A549 (cell line): ENCODE results near the gene CCND1.

ENCODE experiments used
- BHLHE40 ChIP-seq: IDR thresholded peaks from 2 replicates; pipeline ENCODE4 v1.6.1; 2012; ENCODE audit warnings: low read depth, low read length, inconsistent platforms
- CHD2 ChIP-seq: fragments of 150-350 bp; IDR thresholded peaks from 2 replicates; pipeline ENCODE4 v1.6.1; 2014; ENCODE audit warnings: low read length; ENCODE audit not compliant: partially characterized antibody
- EP300 ChIP-seq, 2 experiments: fragments of >200 bp; sonication (Bioruptor Twin); formaldehyde crosslinking; IDR thresholded peaks; 2 replicates in 1 of 2; 3 replicates in 1 of 2; pipeline ENCODE4 v1.6.1; 2016 to 2017
- MAFK ChIP-seq: fragments of 450-650 bp; IDR thresholded peaks from 2 replicates; pipeline ENCODE4 v1.6.1; 2014; ENCODE audit not compliant: partially characterized antibody
- MYC ChIP-seq: IDR thresholded peaks from 2 replicates; pipeline ENCODE4 v1.6.1; 2012; ENCODE audit warnings: mild to moderate bottlenecking, inconsistent platforms, low read length, improper control_type of control experiment, borderline replicate concordance
- NPAS2 ChIP-seq: fragments of 250-450 bp; sonication (Bioruptor Pico); IDR thresholded peaks from 2 replicates; pipeline ENCODE4 v1.8.0; 2022; ENCODE audit warnings: mild to moderate bottlenecking, moderate library complexity, borderline replicate concordance
- POLR2A ChIP-seq: IDR thresholded peaks from 2 replicates; pipeline ENCODE4 v1.6.1; 2012; ENCODE audit warnings: mild to moderate bottlenecking, low read length
- POLR2AphosphoS2 ChIP-seq: conservative IDR thresholded peaks from 2 replicates; pipeline ENCODE4 v1.6.1; 2012; ENCODE audit warnings: low read length, improper control_type of control experiment, inconsistent platforms
- RAD21 ChIP-seq, 2 experiments: fragments of >200 bp in 1 of 2; sonication (Bioruptor Twin) in 1 of 2; formaldehyde crosslinking in 1 of 2; IDR thresholded peaks in 1 of 2; conservative IDR thresholded peaks in 1 of 2; 2 replicates in 1 of 2; 3 replicates in 1 of 2; pipeline ENCODE4 v1.6.1; 2012 to 2018; ENCODE audit warnings: inconsistent platforms in 1 of 2
- ZNF302 ChIP-seq: fragments of 250-450 bp; sonication (Bioruptor Pico); IDR thresholded peaks from 2 replicates; pipeline ENCODE4 v1.9.0; 2021; ENCODE audit warnings: inconsistent platforms, mild to moderate bottlenecking, moderate library complexity
- ZSCAN20 ChIP-seq: fragments of 250-450 bp; sonication (Bioruptor Pico); IDR thresholded peaks from 2 replicates; pipeline ENCODE4 v1.8.0; 2022; ENCODE audit warnings: mild to moderate bottlenecking, moderate library complexity
- TF ChIP-seq, protein P1 (sequence below): fragments of >200 bp; sonication (Bioruptor Twin); formaldehyde crosslinking; IDR thresholded peaks from 3 replicates; pipeline ENCODE4 v1.5.1; 2016

DNA sequence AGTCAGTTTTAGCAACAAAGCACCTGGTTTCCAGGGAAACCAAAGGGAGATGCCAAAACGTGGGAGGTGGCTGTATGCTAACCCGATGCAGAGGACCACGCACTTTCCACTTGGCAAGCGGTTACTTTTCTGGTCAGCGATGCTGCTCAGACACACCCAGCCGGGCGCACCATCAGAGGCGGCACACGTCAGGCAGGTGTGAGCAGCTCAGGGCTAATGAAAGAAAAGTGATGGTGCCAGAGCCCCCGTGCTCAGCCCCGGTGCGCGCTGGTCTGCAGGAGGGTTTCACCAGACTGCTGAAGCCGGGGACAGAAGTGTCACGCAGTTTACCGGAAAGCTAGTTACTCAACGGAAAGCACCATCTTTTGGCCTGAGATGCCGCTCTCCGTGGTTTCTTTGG, 28.5 kb downstream of the CCND1 start:
- TF ChIP-seq, protein P1, sequence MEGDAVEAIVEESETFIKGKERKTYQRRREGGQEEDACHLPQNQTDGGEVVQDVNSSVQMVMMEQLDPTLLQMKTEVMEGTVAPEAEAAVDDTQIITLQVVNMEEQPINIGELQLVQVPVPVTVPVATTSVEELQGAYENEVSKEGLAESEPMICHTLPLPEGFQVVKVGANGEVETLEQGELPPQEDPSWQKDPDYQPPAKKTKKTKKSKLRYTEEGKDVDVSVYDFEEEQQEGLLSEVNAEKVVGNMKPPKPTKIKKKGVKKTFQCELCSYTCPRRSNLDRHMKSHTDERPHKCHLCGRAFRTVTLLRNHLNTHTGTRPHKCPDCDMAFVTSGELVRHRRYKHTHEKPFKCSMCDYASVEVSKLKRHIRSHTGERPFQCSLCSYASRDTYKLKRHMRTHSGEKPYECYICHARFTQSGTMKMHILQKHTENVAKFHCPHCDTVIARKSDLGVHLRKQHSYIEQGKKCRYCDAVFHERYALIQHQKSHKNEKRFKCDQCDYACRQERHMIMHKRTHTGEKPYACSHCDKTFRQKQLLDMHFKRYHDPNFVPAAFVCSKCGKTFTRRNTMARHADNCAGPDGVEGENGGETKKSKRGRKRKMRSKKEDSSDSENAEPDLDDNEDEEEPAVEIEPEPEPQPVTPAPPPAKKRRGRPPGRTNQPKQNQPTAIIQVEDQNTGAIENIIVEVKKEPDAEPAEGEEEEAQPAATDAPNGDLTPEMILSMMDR, result no peak
- no peak for TF ChIP-seq NPAS2
- no peak for TF ChIP-seq BHLHE40
- TF ChIP-seq EP300 (IDR thresholded peaks at IDR 0.05), result no peak
- TF ChIP-seq POLR2A, result no peak
- no peak for TF ChIP-seq POLR2AphosphoS2
- no peak for TF ChIP-seq ZSCAN20
- TF ChIP-seq RAD21 (conservative IDR thresholded peaks at IDR 0.05 in 1 of 2, IDR thresholded peaks at IDR 0.05 in 1 of 2), result no peak
- TF ChIP-seq MYC, result no peak
- no peak for TF ChIP-seq CHD2
- no peak for TF ChIP-seq MAFK
- no peak for TF ChIP-seq ZNF302 (CRISPR knock-in tag)
